Stimulated activated naive CD8-positive, alpha-beta T cell treated with anti-CD3 and anti-CD28 coated beads, Interleukin-15, amount 100 ng/mL, for 72 hours (primary cell): ENCODE results near the gene SARNP.

ENCODE experiments used
- ATAC-seq: fragments of 150-1000 bp; cut with Tn5 transposase; 2 replicates; pipeline ENCODE4 v1.10.0; 2021; ENCODE audit warnings: mild to moderate bottlenecking, moderate library complexity
- DNase-seq, 2 donors: peaks; one replicate each; pipeline ENCODE4 v3.0.0; 2021 to 2022
- H3K27ac Mint-ChIP-seq, 2 donors: one replicate each; pipeline ENCODE4 v1.8.0; 2022; ENCODE audit warnings: mild to moderate bottlenecking in 2 of 2, mixed read lengths in 2 of 2, moderate library complexity in 2 of 2
- H3K27me3 Mint-ChIP-seq: one replicate; pipeline ENCODE4 v1.8.0; 2022; ENCODE audit warnings: mixed read lengths
- H3K4me1 Mint-ChIP-seq: one replicate; pipeline ENCODE4 v1.8.0; 2022; ENCODE audit warnings: mild to moderate bottlenecking, mixed read lengths
- H3K4me3 Mint-ChIP-seq, 2 donors: one replicate each; pipeline ENCODE4 v1.8.0; 2022; ENCODE audit warnings: mild to moderate bottlenecking in 2 of 2, mixed read lengths in 2 of 2, moderate library complexity in 1 of 2
- H3K9me3 Mint-ChIP-seq, 2 donors: one replicate each; pipeline ENCODE4 v1.8.0; 2022; ENCODE audit warnings: mixed read lengths in 2 of 2

The SARNP gene

DNA sequence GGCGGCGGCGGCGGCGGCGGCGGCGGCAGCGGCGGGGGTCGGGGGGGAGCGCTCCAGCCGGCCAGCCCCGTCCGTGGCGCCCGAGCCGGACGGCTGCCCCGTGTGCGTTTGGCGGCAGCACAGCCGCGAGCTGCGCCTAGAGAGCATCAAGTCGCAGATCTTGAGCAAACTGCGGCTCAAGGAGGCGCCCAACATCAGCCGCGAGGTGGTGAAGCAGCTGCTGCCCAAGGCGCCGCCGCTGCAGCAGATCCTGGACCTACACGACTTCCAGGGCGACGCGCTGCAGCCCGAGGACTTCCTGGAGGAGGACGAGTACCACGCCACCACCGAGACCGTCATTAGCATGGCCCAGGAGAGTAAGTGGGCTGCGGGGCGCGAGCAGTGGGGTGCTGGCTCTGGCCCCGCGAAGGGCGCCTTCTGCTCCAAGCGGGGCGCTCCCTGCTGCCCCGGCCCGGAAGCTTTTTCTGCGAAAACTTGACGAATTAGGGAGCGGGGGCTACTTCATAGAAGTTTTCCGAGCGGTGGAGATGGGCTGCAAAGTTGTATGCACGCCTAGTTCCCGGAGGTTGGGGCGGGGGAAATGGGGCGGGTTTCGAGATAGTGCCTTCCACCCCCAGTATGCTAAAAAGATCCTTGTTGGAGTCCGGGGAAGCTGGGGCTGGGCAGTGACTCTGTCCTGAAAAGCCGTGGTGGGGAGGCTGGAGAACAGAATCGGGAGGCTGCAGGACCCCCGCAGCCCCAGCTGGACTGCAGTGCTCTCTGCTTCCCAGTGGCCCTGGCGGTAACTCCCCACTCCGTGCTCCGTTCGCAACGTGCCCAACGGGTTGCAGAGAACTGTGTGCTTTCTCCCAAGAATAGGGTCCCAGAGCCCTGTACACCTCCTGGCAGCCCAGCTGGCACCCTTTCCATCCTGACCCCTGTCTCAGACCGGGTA lies 73.9 kb downstream of the SARNP start:
- peaks cover 47% of the 10 kb centered on the region for H3K4me1 Mint-ChIP-seq
- H3K4me3 Mint-ChIP-seq = peak overlapping the region; percentile 86 to 89
- peak; percentile 51 to 54 for DNase-seq
- peak; percentile 63 for ATAC-seq
- peak overlapping the region; percentile 59 to 77 for H3K27ac Mint-ChIP-seq
- H3K9me3 Mint-ChIP-seq = no peaks in the 10 kb centered on the region
- no peaks in the 10 kb centered on the region for H3K27me3 Mint-ChIP-seq

GRCh38 chr12:55742719-55743405 lies 74.7 kb downstream of the SARNP start, which contains the start of gene GDF11:
TSS of gene GDF11 (plus strand) at chr12:55743122. CDS start at chr12:55743317, 195 bp downstream.
- peaks cover 54% of the 10 kb centered on the region for H3K4me1 Mint-ChIP-seq
- peak within 1 kb of the TSS; percentile 89 to 94 for H3K4me3 Mint-ChIP-seq
- H3K27me3 Mint-ChIP-seq = no peaks in the 10 kb centered on the region
- no peaks in the 10 kb centered on the region for H3K9me3 Mint-ChIP-seq
- ATAC-seq (peak; percentile 60), DNase-seq (peak; percentile 64 to 68)
- H3K27ac Mint-ChIP-seq = peak within 1 kb of the TSS; percentile 67 to 77

GRCh38 chr12:55741931-55742680 lies 75.4 kb downstream of the SARNP start:
- peak overlapping the region; percentile 81 to 94 for H3K4me3 Mint-ChIP-seq
- no peak for DNase-seq
- ATAC-seq = no peak
- H3K27ac Mint-ChIP-seq = peak overlapping the region in 1 of 2 donors; percentile 67
- no peaks in the 10 kb centered on the region for H3K27me3 Mint-ChIP-seq
- H3K4me1 Mint-ChIP-seq = peaks cover 61% of the 10 kb centered on the region
- no peaks in the 10 kb centered on the region for H3K9me3 Mint-ChIP-seq

DNA sequence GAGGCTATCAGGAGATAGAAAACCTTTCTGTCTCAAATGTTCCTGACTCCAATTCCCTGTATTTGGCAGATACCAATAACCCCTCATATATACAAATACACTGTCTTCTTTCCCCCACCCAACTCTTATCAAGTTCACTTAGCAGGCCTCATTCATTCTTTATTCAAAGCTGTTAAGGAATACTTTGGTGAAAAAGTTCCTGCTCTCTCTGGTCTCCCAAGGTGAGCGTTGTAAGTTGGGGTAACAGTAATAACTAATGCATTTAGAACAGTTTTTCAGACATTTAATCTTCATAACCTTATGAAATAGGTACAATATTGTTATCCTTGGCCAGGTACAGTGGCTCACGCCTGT lies 78.5 kb downstream of the SARNP start:
- Mint-ChIP-seq H3K4me3 (peak overlapping the region in 1 of 2 donors; percentile 85), H3K27ac (no peak overlapping the region), H3K9me3 (no peaks in the 10 kb centered on the region), H3K4me1 (peaks cover 46% of the 10 kb centered on the region), H3K27me3 (no peaks in the 10 kb centered on the region)
- ATAC-seq (no peak), DNase-seq (no peak)

DNA sequence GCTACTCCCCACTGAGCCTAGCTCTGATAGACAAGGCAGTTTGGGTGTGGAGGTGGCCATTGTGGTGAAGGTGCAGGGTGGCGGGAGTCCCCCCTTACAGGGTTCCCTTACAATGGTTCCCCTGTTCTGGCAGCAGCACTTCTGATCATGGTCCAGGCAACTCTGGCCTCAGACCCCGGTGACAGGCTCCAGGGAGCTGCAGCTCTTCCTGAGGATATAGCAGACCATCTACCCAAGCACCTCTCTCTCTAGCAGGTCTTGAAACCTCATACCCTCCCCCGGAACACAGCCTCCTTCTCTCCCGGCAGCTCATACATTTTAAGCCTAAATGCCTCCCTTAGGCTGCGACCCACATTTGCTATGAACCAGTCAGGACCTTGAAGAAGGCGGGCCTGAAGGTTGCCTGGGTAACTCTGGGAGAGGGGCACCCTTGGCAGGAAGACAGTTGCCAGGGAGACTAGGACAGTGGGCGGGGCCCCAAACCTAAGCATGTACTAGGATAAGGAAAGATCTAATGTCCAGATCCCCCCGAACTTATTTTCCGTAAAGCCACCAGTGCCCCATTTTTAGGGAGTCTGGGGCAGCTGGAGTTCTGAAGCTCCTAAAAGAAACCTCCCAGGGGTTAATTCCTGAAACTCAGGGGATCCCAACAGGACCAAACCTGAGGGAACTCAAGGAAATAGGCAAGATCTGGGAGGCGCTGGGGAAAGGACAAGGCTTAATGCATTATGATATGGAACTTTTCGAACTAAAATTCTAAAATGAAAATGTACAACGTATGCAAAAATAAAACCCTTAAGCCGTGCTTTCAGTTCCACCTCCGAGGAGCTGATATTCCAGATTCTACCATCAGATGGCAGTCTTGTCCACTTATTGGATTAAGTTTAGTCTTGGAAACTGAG lies 79.2 kb downstream of the SARNP start:
- Mint-ChIP-seq H3K4me1 (peaks cover 44% of the 10 kb centered on the region), H3K27ac (peak overlapping the region; percentile 23 to 56), H3K4me3 (peak overlapping the region; percentile 81 to 85), H3K9me3 (no peaks in the 10 kb centered on the region), H3K27me3 (no peaks in the 10 kb centered on the region)
- peak; percentile 79 to 84 for DNase-seq
- peak; percentile 90 for ATAC-seq

GRCh38 chr12:55737581-55738122 lies 79.9 kb downstream of the SARNP start:
- H3K9me3 Mint-ChIP-seq = no peaks in the 10 kb centered on the region
- ATAC-seq = peak; percentile 56
- no peak for DNase-seq
- H3K4me1 Mint-ChIP-seq = peaks cover 43% of the 10 kb centered on the region
- peak overlapping the region; percentile 55 to 56 for H3K27ac Mint-ChIP-seq
- peak overlapping the region; percentile 81 to 85 for H3K4me3 Mint-ChIP-seq
- H3K27me3 Mint-ChIP-seq = no peaks in the 10 kb centered on the region

- Mint-ChIP-seq H3K27me3 (no peaks in the 10 kb centered on the region), H3K9me3 (no peaks in the 10 kb centered on the region), H3K4me1 (peaks cover 43% of the 10 kb centered on the region), H3K4me3 (peak overlapping the region; percentile 81 to 85), H3K27ac (peak overlapping the region in 1 of 2 donors; percentile 54)
- peak; percentile 55 to 71 for DNase-seq
- ATAC-seq = peak; percentile 58
Observed at GRCh38 chr12:55736780-55737580, 80.5 kb downstream of the SARNP start.

DNA sequence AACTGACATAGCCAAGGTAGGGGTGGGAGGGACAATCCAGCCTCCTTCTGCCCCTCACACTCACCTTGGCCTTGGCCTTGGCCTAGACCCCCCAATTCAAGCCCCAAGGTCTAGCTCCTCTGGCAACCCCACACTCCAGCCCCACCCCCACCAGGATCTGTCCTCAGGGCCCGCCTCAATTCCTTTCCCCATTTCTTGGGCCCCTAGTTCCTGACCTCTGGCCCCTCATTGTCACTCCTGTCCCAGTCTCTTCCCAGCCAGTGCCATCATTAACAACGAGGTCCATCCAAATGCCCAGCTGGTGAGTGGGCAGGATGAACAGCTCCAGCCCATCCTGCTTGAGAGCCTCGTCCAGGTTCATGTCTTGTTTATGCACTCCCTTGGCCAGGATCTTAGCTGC lies 81.4 kb downstream of the SARNP start:
- no peak for DNase-seq
- H3K4me3 Mint-ChIP-seq = no peak overlapping the region
- no peak overlapping the region for H3K27ac Mint-ChIP-seq
- ATAC-seq = no peak
- no peaks in the 10 kb centered on the region for H3K9me3 Mint-ChIP-seq
- no peaks in the 10 kb centered on the region for H3K27me3 Mint-ChIP-seq
- peaks cover 37% of the 10 kb centered on the region for H3K4me1 Mint-ChIP-seq

DNA sequence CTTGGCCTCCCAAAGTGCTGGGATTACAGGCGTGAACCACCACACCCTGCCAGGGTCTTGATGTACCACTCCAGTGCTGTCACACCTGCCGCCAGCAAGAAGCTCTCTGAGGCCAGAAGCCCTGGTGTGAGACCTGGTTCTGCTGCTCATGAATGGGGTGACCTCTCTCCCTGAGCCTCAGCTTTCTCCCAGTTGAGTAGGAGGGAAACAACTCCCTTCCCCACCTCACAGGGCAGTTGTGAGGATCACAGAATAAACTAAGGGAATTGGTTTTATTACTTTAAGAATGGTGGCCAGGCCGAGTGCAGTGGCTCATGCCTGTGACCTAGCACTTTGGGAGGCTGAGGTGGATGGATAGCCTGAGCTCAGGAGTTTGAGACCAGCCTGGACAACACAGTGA lies 82.9 kb downstream of the SARNP start:
- no peaks in the 10 kb centered on the region for H3K9me3 Mint-ChIP-seq
- peaks cover 48% of the 10 kb centered on the region for H3K4me1 Mint-ChIP-seq
- ATAC-seq (no peak), DNase-seq (no peak)
- no peak overlapping the region for H3K4me3 Mint-ChIP-seq
- no peak overlapping the region for H3K27ac Mint-ChIP-seq
- no peaks in the 10 kb centered on the region for H3K27me3 Mint-ChIP-seq

GRCh38 chr12:55733858-55734257 lies 83.7 kb downstream of the SARNP start:
- H3K9me3 Mint-ChIP-seq = no peaks in the 10 kb centered on the region
- DNase-seq = no peak
- no peaks in the 10 kb centered on the region for H3K27me3 Mint-ChIP-seq
- peaks cover 50% of the 10 kb centered on the region for H3K4me1 Mint-ChIP-seq
- H3K4me3 Mint-ChIP-seq = no peak overlapping the region
- no peak overlapping the region for H3K27ac Mint-ChIP-seq
- ATAC-seq = no peak

DNA sequence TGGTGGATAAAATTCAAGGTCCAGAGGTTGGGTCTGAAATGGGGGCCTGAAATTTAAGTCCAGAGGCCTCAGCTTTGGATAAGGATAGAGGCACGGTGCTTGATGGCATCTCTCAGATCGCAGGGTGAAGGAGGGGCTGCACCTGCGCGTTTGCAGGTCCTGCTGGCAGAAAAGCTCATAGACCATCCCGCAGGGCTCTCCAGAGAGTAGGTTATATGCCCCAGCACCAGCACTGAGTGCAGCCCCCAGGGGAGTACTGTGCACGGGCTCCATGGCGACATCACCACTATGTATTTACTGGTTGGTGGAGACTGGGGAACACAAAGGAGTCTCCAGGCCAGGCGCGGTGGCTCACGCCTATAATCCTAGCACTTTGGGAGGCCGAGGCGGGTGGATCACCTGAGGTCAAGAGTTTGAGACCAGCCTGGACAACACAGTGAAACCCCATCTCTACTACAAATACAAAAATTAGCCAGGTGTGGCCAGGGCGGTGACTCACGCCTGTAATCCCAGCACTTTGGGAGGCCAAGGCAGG lies 84.4 kb downstream of the SARNP start:
- ATAC-seq (no peak), DNase-seq (no peak)
- Mint-ChIP-seq H3K4me3 (no peak overlapping the region), H3K9me3 (no peaks in the 10 kb centered on the region), H3K27ac (peak overlapping the region in 1 of 2 donors; percentile 39), H3K27me3 (no peaks in the 10 kb centered on the region), H3K4me1 (peaks cover 46% of the 10 kb centered on the region)

DNA sequence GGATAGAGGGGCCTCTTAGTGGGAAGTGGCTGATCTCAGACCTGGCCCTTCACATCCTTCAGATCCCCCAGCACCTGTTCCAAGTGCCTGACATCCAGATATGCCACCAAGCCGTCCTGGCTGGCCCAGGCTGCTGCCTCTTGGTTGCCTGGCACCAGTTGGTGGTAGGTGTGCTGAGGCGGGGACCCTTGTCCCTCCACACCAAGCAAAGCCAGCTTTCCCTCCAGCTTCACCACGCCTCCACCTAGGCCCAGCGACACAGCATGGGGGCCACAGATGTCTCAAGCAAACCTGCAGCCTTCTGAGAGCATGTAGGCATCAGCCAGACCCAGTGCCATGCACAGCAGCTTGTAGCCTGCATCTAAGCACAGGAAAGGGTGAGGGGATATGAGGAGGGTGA lies 85.2 kb downstream of the SARNP start:
- H3K4me3 Mint-ChIP-seq = no peak overlapping the region
- no peak overlapping the region for H3K27ac Mint-ChIP-seq
- no peak for ATAC-seq
- H3K27me3 Mint-ChIP-seq = no peaks in the 10 kb centered on the region
- no peaks in the 10 kb centered on the region for H3K9me3 Mint-ChIP-seq
- DNase-seq = no peak
- peaks cover 46% of the 10 kb centered on the region for H3K4me1 Mint-ChIP-seq
